ENCODE data around the gene SNAPC1.

- no peak for TF ChIP-seq CTCF (IDR thresholded peaks at IDR 0.05)
- TF ChIP-seq POLR2A (IDR thresholded peaks at IDR 0.05) = no peak
Observed at GRCh38 chr14:61720741-61721140, 41.5 kb upstream of the SNAPC1 start.

Measured in Peyer's patch (tissue), 4 donors.